Esophagus muscularis mucosa (tissue), 4 donors: ENCODE results near the gene ZNF580. TPM values are rescaled to one million over a fixed set of nuclear protein-coding genes. Genes with fewer than 3 reads are reported as not detected.

ENCODE experiments used
- DNase-seq: peaks from one replicate; pipeline ENCODE4 v3.0.0-alpha.2; 2017; ENCODE audit errors: extremely low spot score
- H3K27ac ChIP-seq, 4 donors: fragments of 200-600 bp; sonication (generic); replicated peaks in 1 of 4; 1 replicate in 3 of 4; 2 replicates in 1 of 4; pipeline ENCODE4 v1.5.1; 2016 to 2019; ENCODE audit warnings: mild to moderate bottlenecking in 1 of 4
- H3K27me3 ChIP-seq, 4 donors: fragments of 200-600 bp; sonication (generic); one replicate each; pipeline versions ENCODE4 v1.5.1 to v1.6.0; 2016 to 2019
- H3K36me3 ChIP-seq, 4 donors: fragments of 200-600 bp; sonication (generic); one replicate each; pipeline ENCODE4 v1.5.1; 2016 to 2019
- H3K4me1 ChIP-seq, 4 donors: fragments of 200-600 bp; sonication (generic); one replicate each; pipeline ENCODE4 v1.5.1; 2016 to 2019
- H3K4me3 ChIP-seq, 4 donors: fragments of 200-600 bp; sonication (generic); 1 replicate in 2 of 4; 2 replicates in 2 of 4; pipeline ENCODE4 v1.5.1; 2016 to 2019; ENCODE audit warnings: mild to moderate bottlenecking in 4 of 4, moderate library complexity in 1 of 4
- H3K9me3 ChIP-seq, 4 donors: fragments of 200-600 bp; sonication (generic); 1 replicate in 3 of 4; 2 replicates in 1 of 4; pipeline ENCODE4 v1.5.1; 2016 to 2019
- EP300 ChIP-seq: sonication (generic); formaldehyde crosslinking; IDR thresholded peaks from one replicate; pipeline ENCODE4 v1.6.1; 2017; ENCODE audit warnings: antibody characterized with exemption
- POLR2A ChIP-seq: fragments of 450-650 bp; IDR thresholded peaks from one replicate; pipeline ENCODE4 v1.6.1; 2017; ENCODE audit warnings: antibody characterized with exemption, moderate library complexity, mild to moderate bottlenecking, low read depth
- POLR2AphosphoS5 ChIP-seq, 2 donors: sonication (generic); formaldehyde crosslinking; IDR thresholded peaks; one replicate each; pipeline ENCODE4 v1.6.1; 2017; ENCODE audit warnings: antibody characterized with exemption in 2 of 2
- WGBS: methylation state at CpG from one replicate; pipeline ENCODE4 v1.1.5; 2018; 5-methylcytosine and 5-hydroxymethylcytosine counted together
- intact Hi-C: fragments of 100-400 bp; cut with DNase I; formaldehyde crosslinking; loops from one replicate; pipeline ENCODE4 v1.15.1; 2023
- total RNA-seq, 4 donors: library from RNA; depleted of rRNA; stranded (reverse); fragments of >200 nt; gene quantifications; one replicate each; pipeline versions ENCODE4 v1.1.0 to v1.2.1, GENCODE V29; 2016
- TF ChIP-seq, protein P1 (sequence below), 3 experiments: fragments of 200-600 bp in 2 of 3; fragments of 450-650 bp in 1 of 3; sonication (generic) in 2 of 3; IDR thresholded peaks; one replicate each; pipeline ENCODE4 v1.5.1; 2017 to 2019; ENCODE audit warnings: antibody characterized with exemption in 3 of 3, mild to moderate bottlenecking in 2 of 3, moderate library complexity in 1 of 3

Gene ZNF580
- total RNA-seq, 4 donors from 2014 or later, result 38.3 to 66.8 (median 43.1) TPM

DNA sequence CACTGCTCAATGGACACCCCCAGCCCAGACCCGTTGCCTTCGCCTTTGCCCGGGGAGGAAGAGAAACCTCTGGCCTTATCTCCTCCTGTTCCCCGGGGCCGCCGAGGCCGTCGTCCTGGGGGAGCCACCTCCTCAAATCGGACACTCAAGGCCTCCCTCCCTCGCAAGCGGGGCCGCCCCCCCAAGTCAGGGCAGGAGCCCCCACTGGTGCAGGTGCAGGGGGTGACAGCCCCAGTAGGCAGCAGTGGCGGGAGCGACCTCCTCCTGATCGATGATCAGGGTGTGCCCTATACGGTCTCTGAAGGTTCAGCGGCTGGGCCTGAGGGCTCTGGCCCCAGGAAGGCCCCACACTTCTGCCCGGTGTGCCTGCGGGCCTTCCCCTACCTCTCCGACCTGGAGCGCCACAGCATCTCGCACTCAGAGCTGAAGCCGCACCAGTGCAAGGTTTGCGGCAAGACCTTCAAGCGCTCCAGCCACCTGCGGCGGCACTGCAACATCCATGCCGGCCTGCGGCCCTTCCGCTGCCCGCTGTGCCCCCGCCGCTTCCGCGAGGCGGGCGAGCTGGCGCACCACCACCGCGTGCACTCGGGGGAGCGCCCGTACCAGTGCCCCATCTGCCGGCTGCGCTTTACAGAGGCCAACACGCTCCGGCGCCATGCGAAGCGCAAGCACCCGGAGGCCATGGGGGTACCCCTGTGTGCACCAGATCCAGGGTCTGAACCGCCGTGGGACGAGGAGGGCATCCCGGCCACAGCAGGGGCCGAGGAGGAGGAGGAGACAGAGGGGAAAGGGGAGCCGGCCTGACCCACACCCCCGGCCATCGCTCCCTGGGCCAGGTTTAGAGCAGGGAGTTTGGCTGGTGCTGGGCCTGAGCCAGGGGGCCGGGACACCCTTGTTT is 38.4 kb upstream of the ZNF580 start:
- peaks cover 29 to 64% (median 48%) of the 10 kb centered on the region in 4 donors for H3K4me1 ChIP-seq
- H3K36me3 ChIP-seq, result peaks cover 2 to 17% (median 7%) of the 10 kb centered on the region in 4 donors
- intact Hi-C loops, result no loop called here
- no peaks in the 10 kb centered on the region for H3K27me3 ChIP-seq
- no peaks in the 10 kb centered on the region for H3K9me3 ChIP-seq
- DNase-seq, result no peak
- no peak overlapping the region for H3K4me3 ChIP-seq
- WGBS, result 91% methylated on average over 34 of the region's 60 CpGs
- TF ChIP-seq EP300 (no peak), POLR2A (no peak), POLR2AphosphoS5 (IDR thresholded peaks at IDR 0.05) (no peak)
- TF ChIP-seq, protein P1, sequence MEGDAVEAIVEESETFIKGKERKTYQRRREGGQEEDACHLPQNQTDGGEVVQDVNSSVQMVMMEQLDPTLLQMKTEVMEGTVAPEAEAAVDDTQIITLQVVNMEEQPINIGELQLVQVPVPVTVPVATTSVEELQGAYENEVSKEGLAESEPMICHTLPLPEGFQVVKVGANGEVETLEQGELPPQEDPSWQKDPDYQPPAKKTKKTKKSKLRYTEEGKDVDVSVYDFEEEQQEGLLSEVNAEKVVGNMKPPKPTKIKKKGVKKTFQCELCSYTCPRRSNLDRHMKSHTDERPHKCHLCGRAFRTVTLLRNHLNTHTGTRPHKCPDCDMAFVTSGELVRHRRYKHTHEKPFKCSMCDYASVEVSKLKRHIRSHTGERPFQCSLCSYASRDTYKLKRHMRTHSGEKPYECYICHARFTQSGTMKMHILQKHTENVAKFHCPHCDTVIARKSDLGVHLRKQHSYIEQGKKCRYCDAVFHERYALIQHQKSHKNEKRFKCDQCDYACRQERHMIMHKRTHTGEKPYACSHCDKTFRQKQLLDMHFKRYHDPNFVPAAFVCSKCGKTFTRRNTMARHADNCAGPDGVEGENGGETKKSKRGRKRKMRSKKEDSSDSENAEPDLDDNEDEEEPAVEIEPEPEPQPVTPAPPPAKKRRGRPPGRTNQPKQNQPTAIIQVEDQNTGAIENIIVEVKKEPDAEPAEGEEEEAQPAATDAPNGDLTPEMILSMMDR (IDR thresholded peaks at IDR 0.05), result no peak
- peak overlapping the region in 2 of 4 donors; percentile 97 to 98 for H3K27ac ChIP-seq

DNA sequence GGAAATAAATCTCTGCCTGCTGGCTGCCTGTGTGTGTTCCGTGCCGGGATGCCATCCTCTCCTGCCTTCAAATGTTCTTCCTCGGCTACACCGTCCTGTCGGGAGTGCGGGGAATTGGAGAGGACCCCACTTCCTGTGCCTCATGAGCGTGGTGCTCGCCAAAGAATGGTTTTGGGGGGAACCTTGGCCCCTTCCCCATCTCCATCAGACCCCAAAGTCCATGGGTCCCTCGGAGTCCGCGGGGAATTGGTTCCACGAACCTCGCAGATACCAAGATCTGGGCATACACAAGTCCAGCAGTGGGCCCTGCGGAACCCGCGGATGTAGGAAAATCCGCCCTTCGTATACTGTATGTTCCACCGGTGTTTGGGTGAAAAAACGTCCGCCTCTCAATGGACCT is 37.7 kb upstream of the ZNF580 start:
- Histone ChIP-seq H3K4me3 (no peak overlapping the region), H3K27ac (no peak overlapping the region), H3K36me3 (peaks cover 0 to 15% (median 8%) of the 10 kb centered on the region in 4 donors), H3K27me3 (no peaks in the 10 kb centered on the region), H3K4me1 (peaks cover 32 to 71% (median 55%) of the 10 kb centered on the region in 4 donors), H3K9me3 (no peaks in the 10 kb centered on the region)
- no peak for DNase-seq
- intact Hi-C loops, result no loop called here
- 91% methylated on average over 21 of the region's 21 CpGs for WGBS
- TF ChIP-seq POLR2AphosphoS5 (IDR thresholded peaks at IDR 0.05) (no peak), EP300 (no peak), POLR2A (no peak)
- TF ChIP-seq, protein P1 (IDR thresholded peaks at IDR 0.05), result no peak

DNA sequence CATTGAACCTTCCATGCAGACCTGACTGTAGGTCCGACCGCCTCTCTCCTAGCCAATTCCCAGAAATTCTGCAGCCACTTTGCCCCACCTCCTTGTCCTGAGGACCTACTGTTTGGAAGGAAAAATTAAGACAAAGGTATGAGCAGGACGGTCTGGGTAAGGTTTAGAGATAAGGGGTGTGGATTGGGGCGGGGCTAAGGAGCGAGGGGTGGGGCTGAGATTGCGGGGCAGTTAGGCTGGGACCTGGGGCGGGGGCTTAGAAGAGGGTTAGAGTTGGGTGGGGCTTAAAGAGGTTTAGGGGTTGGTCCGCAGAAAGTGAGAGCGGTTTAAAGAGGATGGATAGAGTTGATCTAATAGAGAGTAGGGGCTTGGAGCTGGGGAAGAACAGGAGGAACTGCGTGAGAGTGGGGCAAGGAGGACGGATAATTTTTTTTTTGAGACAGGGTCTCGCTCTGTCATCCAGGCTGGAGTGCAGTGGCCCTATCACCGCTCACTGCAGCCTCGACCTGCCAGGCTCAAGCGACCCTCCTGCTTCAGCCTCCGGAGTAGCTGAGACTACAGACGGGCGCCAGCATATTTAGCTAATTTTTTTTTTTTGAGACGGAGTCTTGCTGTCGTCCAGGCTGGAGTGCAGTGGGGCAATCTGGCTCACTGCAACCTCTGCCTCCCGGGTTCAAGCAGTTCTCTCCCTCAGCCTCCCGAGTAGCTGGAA is 37.1 kb upstream of the ZNF580 start:
- Histone ChIP-seq H3K4me3 (peak overlapping the region in 2 of 4 donors; percentile 69 to 87), H3K27me3 (no peaks in the 10 kb centered on the region), H3K36me3 (peaks cover 0 to 15% (median 8%) of the 10 kb centered on the region in 4 donors), H3K4me1 (peaks cover 29 to 70% (median 52%) of the 10 kb centered on the region in 4 donors), H3K27ac (peak overlapping the region; percentile 89 to 99 (median 96)), H3K9me3 (no peaks in the 10 kb centered on the region)
- no peak for TF ChIP-seq POLR2AphosphoS5 (IDR thresholded peaks at IDR 0.05)
- TF ChIP-seq, protein P1 (IDR thresholded peaks at IDR 0.05), result no peak
- TF ChIP-seq POLR2A, result no peak
- no peak for TF ChIP-seq EP300
- intact Hi-C loops, result no loop called here
- DNase-seq, result no peak
- WGBS, result 75% methylated on average over 22 of the region's 22 CpGs

DNA sequence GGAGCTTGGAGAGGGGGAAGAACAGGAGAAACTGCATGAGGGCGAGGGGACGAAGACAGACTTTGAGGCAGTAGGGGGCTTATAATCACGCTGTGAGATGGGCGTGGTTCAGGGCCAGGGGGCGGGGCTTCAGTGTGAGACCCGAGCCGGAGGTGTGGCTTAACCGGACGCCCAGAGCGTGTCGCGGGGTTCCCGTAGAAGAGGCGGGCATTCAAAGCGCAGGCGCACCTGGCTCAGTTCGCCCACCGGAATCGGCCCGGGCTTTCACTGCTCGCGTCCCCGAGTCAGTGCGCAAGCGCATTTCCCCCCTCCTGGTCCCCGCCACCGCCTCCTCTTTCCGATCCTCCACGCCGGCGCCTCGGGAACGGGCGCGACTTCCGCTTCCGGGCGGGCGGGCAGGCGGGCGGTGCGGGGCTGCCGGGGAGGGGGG is 35.6 kb upstream of the ZNF580 start:
- intact Hi-C loops, result no loop called here
- DNase-seq, result peak; percentile 99
- Histone ChIP-seq H3K4me1 (peaks cover 29 to 77% (median 51%) of the 10 kb centered on the region in 4 donors), H3K27ac (peak overlapping the region; percentile 89 to 99 (median 96)), H3K27me3 (no peaks in the 10 kb centered on the region), H3K4me3 (peak overlapping the region; percentile 69 to 93 (median 89)), H3K36me3 (peaks cover 0 to 28% (median 22%) of the 10 kb centered on the region in 4 donors), H3K9me3 (no peaks in the 10 kb centered on the region)
- under 1% methylated on average over 16 of the region's 43 CpGs for WGBS
- no peak for TF ChIP-seq POLR2A
- TF ChIP-seq EP300, result no peak
- TF ChIP-seq, protein P1 (IDR thresholded peaks at IDR 0.05), result no peak
- TF ChIP-seq POLR2AphosphoS5 (IDR thresholded peaks at IDR 0.05), result peak; percentile 57 to 82
